ENCODE data around the gene PDIA6. TPM values are rescaled to one million over a fixed set of nuclear protein-coding genes. Genes with fewer than 3 reads are reported as not detected.

The PDIA6 gene
- total and polyA plus RNA-seq, 2 donors (not counting 1 experiment from before 2014, with no cell fraction given), result 23.8 to 53.8 TPM

DNA sequence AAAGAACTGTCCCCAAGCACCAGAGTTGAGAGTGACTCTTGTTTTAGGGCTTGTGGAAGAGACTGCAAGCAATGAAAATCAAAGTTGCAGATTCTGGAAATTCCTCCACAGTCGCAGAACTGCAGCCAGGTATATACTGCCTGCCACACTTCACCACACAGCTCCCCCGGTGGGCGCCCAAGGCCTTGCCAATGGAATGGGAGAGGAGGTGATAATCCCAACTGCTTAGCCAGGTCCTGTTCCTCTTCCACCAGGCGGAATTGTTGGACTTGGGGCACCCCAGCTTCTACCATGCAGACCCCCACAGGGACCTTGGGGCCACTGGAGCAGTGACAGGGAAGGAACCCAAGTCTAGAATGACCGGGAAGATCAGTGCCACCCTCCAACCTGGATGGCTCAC lies 4.8 kb upstream of the PDIA6 start:
- ChIA-PET CTCF (interaction anchor here (0.6 to 2.3 kb wide), 2 partner anchors 14 to 36 kb away, joined by 3 to 10 read pairs; no protein-coding TSS in a partner anchor), POLR2A (no interaction called here)
- no peak overlapping the region for H3K9ac ChIP-seq (ENCODE audit: low read length)
- Mint-ChIP-seq H3K27me3 (peaks cover 13% of the 10 kb centered on the region), H3K4me3 (no peak overlapping the region), H3K27ac (no peak overlapping the region), H3K4me1 (peaks cover 3% of the 10 kb centered on the region), H3K9me3 (ENCODE audit: insufficient read depth) (no peaks in the 10 kb centered on the region)
- no peaks in the 10 kb centered on the region for H3K36me3 ChIP-seq (replicated peaks in 1 of 2; ENCODE audit: control extremely low read depth in 1 of 2, control insufficient read depth in 1 of 2, extremely low read depth in 1 of 2, insufficient read depth in 2 of 2, low read length in 1 of 2)
- no peak overlapping the region for H3K4me2 ChIP-seq (replicated peaks; ENCODE audit: low read depth, low read length, poor library complexity, severe bottlenecking)
- no peak for TF ChIP-seq EZH2 (IDR thresholded peaks at IDR 0.05; ENCODE audit: borderline replicate concordance, insufficient read depth, low read depth, low read length, poor library complexity, severe bottlenecking)
- TF ChIP-seq, protein P1, sequence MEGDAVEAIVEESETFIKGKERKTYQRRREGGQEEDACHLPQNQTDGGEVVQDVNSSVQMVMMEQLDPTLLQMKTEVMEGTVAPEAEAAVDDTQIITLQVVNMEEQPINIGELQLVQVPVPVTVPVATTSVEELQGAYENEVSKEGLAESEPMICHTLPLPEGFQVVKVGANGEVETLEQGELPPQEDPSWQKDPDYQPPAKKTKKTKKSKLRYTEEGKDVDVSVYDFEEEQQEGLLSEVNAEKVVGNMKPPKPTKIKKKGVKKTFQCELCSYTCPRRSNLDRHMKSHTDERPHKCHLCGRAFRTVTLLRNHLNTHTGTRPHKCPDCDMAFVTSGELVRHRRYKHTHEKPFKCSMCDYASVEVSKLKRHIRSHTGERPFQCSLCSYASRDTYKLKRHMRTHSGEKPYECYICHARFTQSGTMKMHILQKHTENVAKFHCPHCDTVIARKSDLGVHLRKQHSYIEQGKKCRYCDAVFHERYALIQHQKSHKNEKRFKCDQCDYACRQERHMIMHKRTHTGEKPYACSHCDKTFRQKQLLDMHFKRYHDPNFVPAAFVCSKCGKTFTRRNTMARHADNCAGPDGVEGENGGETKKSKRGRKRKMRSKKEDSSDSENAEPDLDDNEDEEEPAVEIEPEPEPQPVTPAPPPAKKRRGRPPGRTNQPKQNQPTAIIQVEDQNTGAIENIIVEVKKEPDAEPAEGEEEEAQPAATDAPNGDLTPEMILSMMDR (IDR thresholded peaks at IDR 0.05), result no peak
- no peak for DNase-seq
- peaks cover 1% of the 10 kb centered on the region for H3K79me2 ChIP-seq (ENCODE audit: control insufficient read depth, insufficient read depth, low read length)
- 90% methylated on average over 2 of the region's 5 CpGs for WGBS (ENCODE audit: insufficient coverage)
- H3K4me3 ChIP-seq (ENCODE audit: control extremely low read depth in 1 of 5, extremely low read depth in 1 of 5, insufficient read depth in 1 of 5, low read depth in 2 of 5, low read length in 4 of 5), result no peak overlapping the region
- H3K27me3 ChIP-seq (replicated peaks in 1 of 4; ENCODE audit: control extremely low read depth in 1 of 4, control insufficient read depth in 3 of 4, insufficient read depth in 4 of 4, low read length in 3 of 4), result peaks cover 0 to 8% (median 3%) of the 10 kb centered on the region in 4 experiments
- intact Hi-C loops (cut with micrococcal nuclease), result loop anchor here (10.0 kb wide), 1 partner anchor 647 kb away; the partner anchor contains the start of gene E2F6
- peaks cover 0 to 6% of the 10 kb centered on the region in 2 donors for H3K4me1 ChIP-seq (ENCODE audit: control insufficient read depth in 2 of 2, insufficient read depth in 2 of 2, low read length in 2 of 2)
- no peaks in the 10 kb centered on the region for H3K9me3 ChIP-seq (ENCODE audit: control extremely low read depth in 1 of 3, control insufficient read depth in 2 of 3, insufficient read depth in 1 of 3, low read length in 2 of 3)
- H3K27ac ChIP-seq (ENCODE audit: low read length in 2 of 2), result no peak overlapping the region
- H4K20me1 ChIP-seq (ENCODE audit: control insufficient read depth, insufficient read depth, low read length, poor library complexity, severe bottlenecking), result no peaks in the 10 kb centered on the region
- ATAC-seq (ENCODE audit: low read depth), result no peak
- H2AFZ ChIP-seq (ENCODE audit: insufficient read depth, low read depth, low read length, poor library complexity, severe bottlenecking), result no peak overlapping the region

DNA sequence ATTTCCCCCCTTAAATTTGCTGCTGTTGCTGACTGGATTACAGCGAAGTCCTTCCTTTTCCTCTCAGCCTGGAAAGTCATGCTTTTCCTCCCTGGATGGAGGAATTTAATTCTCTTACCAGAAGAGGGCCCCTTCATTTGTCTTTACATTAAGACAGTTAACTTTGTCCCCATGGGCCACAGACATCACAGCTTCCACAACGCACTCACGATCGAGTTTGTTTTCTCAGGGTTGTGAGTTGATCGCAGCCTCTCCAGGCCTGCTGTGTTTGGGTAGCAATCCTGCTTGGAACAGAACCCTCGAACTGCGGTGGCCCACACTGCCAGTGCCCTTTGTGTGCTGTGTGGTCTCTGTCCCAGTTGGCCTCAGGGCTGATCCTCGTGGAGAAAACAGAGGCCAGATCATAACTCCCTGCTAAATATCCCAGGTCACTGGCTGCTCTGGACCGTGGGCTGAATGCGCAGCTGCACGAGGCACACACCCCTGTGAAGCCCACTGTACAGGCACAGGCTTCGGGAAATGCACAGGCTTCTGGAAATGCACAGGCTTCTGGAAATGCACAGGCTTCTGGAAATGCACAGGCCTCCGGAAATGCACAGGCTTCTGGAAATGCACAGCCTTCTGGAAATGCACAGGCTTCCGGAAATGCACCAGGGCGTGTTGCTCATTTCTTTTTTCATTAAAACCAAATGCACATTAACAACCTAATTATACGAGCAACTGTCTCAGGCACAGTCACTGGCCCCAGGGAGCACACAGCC lies 2.2 kb upstream of the PDIA6 start:
- ChIA-PET CTCF (no interaction called here), POLR2A (no interaction called here)
- intact Hi-C loops (cut with micrococcal nuclease), result loop anchor here (5.0 to 10.0 kb wide), 4 partner anchors 533 to 1903 kb away; partner anchors contain the start of genes CPSF3, E2F6, ITGB1BP1 and TRIB2
- Mint-ChIP-seq H3K27me3 (peaks cover 5% of the 10 kb centered on the region), H3K27ac (no peak overlapping the region), H3K9me3 (ENCODE audit: insufficient read depth) (no peaks in the 10 kb centered on the region), H3K4me1 (peaks cover 24% of the 10 kb centered on the region), H3K4me3 (peak overlapping the region; percentile 50)
- Histone ChIP-seq H4K20me1 (ENCODE audit: control insufficient read depth, insufficient read depth, low read length, poor library complexity, severe bottlenecking) (no peaks in the 10 kb centered on the region), H2AFZ (ENCODE audit: insufficient read depth, low read depth, low read length, poor library complexity, severe bottlenecking) (no peak overlapping the region), H3K9ac (ENCODE audit: low read length) (no peak overlapping the region), H3K36me3 (replicated peaks in 1 of 2; ENCODE audit: control extremely low read depth in 1 of 2, control insufficient read depth in 1 of 2, extremely low read depth in 1 of 2, insufficient read depth in 2 of 2, low read length in 1 of 2) (no peaks in the 10 kb centered on the region), H3K4me3 (ENCODE audit: control extremely low read depth in 1 of 5, extremely low read depth in 1 of 5, insufficient read depth in 1 of 5, low read depth in 2 of 5, low read length in 4 of 5) (no peak overlapping the region), H3K4me1 (ENCODE audit: control insufficient read depth in 2 of 2, insufficient read depth in 2 of 2, low read length in 2 of 2) (peaks cover 19 to 26% of the 10 kb centered on the region in 2 donors), H3K27ac (ENCODE audit: low read length in 2 of 2) (no peak overlapping the region), H3K9me3 (ENCODE audit: control extremely low read depth in 1 of 3, control insufficient read depth in 2 of 3, insufficient read depth in 1 of 3, low read length in 2 of 3) (no peaks in the 10 kb centered on the region), H3K4me2 (replicated peaks; ENCODE audit: low read depth, low read length, poor library complexity, severe bottlenecking) (no peak overlapping the region), H3K27me3 (replicated peaks in 1 of 4; ENCODE audit: control extremely low read depth in 1 of 4, control insufficient read depth in 3 of 4, insufficient read depth in 4 of 4, low read length in 3 of 4) (peaks cover 0 to 3% (median 0%) of the 10 kb centered on the region in 4 experiments), H3K79me2 (ENCODE audit: control insufficient read depth, insufficient read depth, low read length) (peaks cover 28% of the 10 kb centered on the region)
- WGBS (ENCODE audit: insufficient coverage), result 93% methylated on average over 15 of the region's 16 CpGs
- ATAC-seq (ENCODE audit: low read depth), result no peak
- DNase-seq, result no peak
- TF ChIP-seq EZH2 (IDR thresholded peaks at IDR 0.05; ENCODE audit: borderline replicate concordance, insufficient read depth, low read depth, low read length, poor library complexity, severe bottlenecking), result no peak
- TF ChIP-seq, protein P1 (IDR thresholded peaks at IDR 0.05), result no peak

Measured in B cell (primary cell).